Measurements from ENCODE around the gene SEC14L3. TPM values are rescaled to one million over a fixed set of nuclear protein-coding genes. Genes with fewer than 3 reads are reported as not detected.
A peak's percentile ranks its signal among the peaks of the same experiment; 100 is the strongest.

Gene SEC14L3
- total RNA-seq, 1 experiment from 2014 or later, result not detected

GRCh38 chr22:30433773-30434172 is 38.0 kb downstream of the SEC14L3 start:
- Histone ChIP-seq H3K9me3 (no peaks in the 10 kb centered on the region), H3K4me3 (no peak overlapping the region), H3K27me3 (no peaks in the 10 kb centered on the region), H3K36me3 (no peaks in the 10 kb centered on the region)
- DNase-seq, result no peak

GRCh38 chr22:30433227-30433626 is 38.6 kb downstream of the SEC14L3 start:
- H3K4me3 ChIP-seq, result no peak overlapping the region
- H3K27me3 ChIP-seq, result no peaks in the 10 kb centered on the region
- no peaks in the 10 kb centered on the region for H3K9me3 ChIP-seq
- DNase-seq, result no peak
- H3K36me3 ChIP-seq, result no peaks in the 10 kb centered on the region

GRCh38 chr22:30432520-30432919 is 39.3 kb downstream of the SEC14L3 start:
- Histone ChIP-seq H3K4me3 (no peak overlapping the region), H3K27me3 (no peaks in the 10 kb centered on the region), H3K36me3 (no peaks in the 10 kb centered on the region; the same call in 1 of the 2 replicates), H3K9me3 (no peaks in the 10 kb centered on the region)
- DNase-seq, result no peak

- no peak overlapping the region for H3K4me3 ChIP-seq
- DNase-seq, result no peak
- H3K36me3 ChIP-seq, result peaks cover 3% of the 10 kb centered on the region; the same call in 1 of the 2 replicates
Observed at GRCh38 chr22:30432096-30432495, 39.7 kb downstream of the SEC14L3 start.

GRCh38 chr22:30430933-30431332 is 40.9 kb downstream of the SEC14L3 start:
- no peaks in the 10 kb centered on the region for H3K27me3 ChIP-seq

More at GRCh38 chr22:30432096-30432495, 39.7 kb downstream of the SEC14L3 start:
- Histone ChIP-seq H3K27me3 (no peaks in the 10 kb centered on the region), H3K9me3 (no peaks in the 10 kb centered on the region)

GRCh38 chr22:30429887-30430286 is 41.9 kb downstream of the SEC14L3 start:
- Histone ChIP-seq H3K4me3 (no peak overlapping the region), H3K9me3 (no peaks in the 10 kb centered on the region), H3K36me3 (peaks cover 8% of the 10 kb centered on the region), H3K27me3 (no peaks in the 10 kb centered on the region)
- DNase-seq, result no peak

More at GRCh38 chr22:30430933-30431332, 40.9 kb downstream of the SEC14L3 start:
- no peak for DNase-seq
- Histone ChIP-seq H3K36me3 (peaks cover 8% of the 10 kb centered on the region), H3K9me3 (no peaks in the 10 kb centered on the region), H3K4me3 (no peak overlapping the region)

- DNase-seq, result no peak
- H3K4me3 ChIP-seq, result no peak overlapping the region
- no peaks in the 10 kb centered on the region for H3K27me3 ChIP-seq
- H3K9me3 ChIP-seq, result no peaks in the 10 kb centered on the region
- peaks cover 8% of the 10 kb centered on the region for H3K36me3 ChIP-seq
Observed at GRCh38 chr22:30427871-30428270, 43.9 kb downstream of the SEC14L3 start.

- no peaks in the 10 kb centered on the region for H3K27me3 ChIP-seq
- H3K36me3 ChIP-seq, result peaks cover 17% of the 10 kb centered on the region
- H3K4me3 ChIP-seq, result peak overlapping the region; percentile 60
- DNase-seq, result peak; percentile 79
- H3K9me3 ChIP-seq, result no peaks in the 10 kb centered on the region
Observed at GRCh38 chr22:30426388-30427353, 45.1 kb downstream of the SEC14L3 start.

GRCh38 chr22:30425616-30426387 is 46.0 kb downstream of the SEC14L3 start, which contains the start of gene MTFP1:
MTFP1 (plus strand) TSS chr22:30425768; CDS start chr22:30425880, 112 bp downstream.
- Histone ChIP-seq H3K27me3 (no peaks in the 10 kb centered on the region), H3K36me3 (peaks cover 19% of the 10 kb centered on the region), H3K4me3 (peak within 1 kb of the TSS; percentile 60), H3K9me3 (no peaks in the 10 kb centered on the region)
- DNase-seq, result peak; percentile 72

GRCh38 chr22:30425327-30425615 is 46.5 kb downstream of the SEC14L3 start:
- Histone ChIP-seq H3K4me3 (peak overlapping the region; percentile 60), H3K27me3 (no peaks in the 10 kb centered on the region), H3K36me3 (peaks cover 19% of the 10 kb centered on the region), H3K9me3 (no peaks in the 10 kb centered on the region)
- no peak for DNase-seq

GRCh38 chr22:30424534-30425326 is 47.1 kb downstream of the SEC14L3 start:
- Histone ChIP-seq H3K36me3 (peaks cover 19% of the 10 kb centered on the region), H3K9me3 (no peaks in the 10 kb centered on the region), H3K27me3 (no peaks in the 10 kb centered on the region), H3K4me3 (peak overlapping the region; percentile 60)
- DNase-seq, result no peak

- peak; percentile 99 for DNase-seq
- Histone ChIP-seq H3K9me3 (no peaks in the 10 kb centered on the region), H3K4me3 (peak overlapping the region; percentile 60), H3K36me3 (peaks cover 23% of the 10 kb centered on the region), H3K27me3 (no peaks in the 10 kb centered on the region)
Observed at GRCh38 chr22:30423959-30424533, 47.8 kb downstream of the SEC14L3 start.

GRCh38 chr22:30423301-30423958 is 48.4 kb downstream of the SEC14L3 start:
- H3K9me3 ChIP-seq, result no peaks in the 10 kb centered on the region
- peaks cover 29% of the 10 kb centered on the region for H3K36me3 ChIP-seq
- H3K4me3 ChIP-seq, result peak overlapping the region; percentile 60
- H3K27me3 ChIP-seq, result no peaks in the 10 kb centered on the region
- DNase-seq, result no peak

GRCh38 chr22:30422481-30423300 is 49.1 kb downstream of the SEC14L3 start:
- H3K9me3 ChIP-seq, result no peaks in the 10 kb centered on the region
- peaks cover 30% of the 10 kb centered on the region for H3K36me3 ChIP-seq
- no peaks in the 10 kb centered on the region for H3K27me3 ChIP-seq
- DNase-seq, result peak; percentile 96
- H3K4me3 ChIP-seq, result peak overlapping the region; percentile 60
